ENCODE measurements around the gene TMEM250. TPM values are rescaled to one million over a fixed set of nuclear protein-coding genes. Genes with fewer than 3 reads are reported as not detected.

The TMEM250 gene
- total and polyA plus RNA-seq, 2 donors from 2014 or later: 22.2 to 33.1 TPM

GRCh38 chr9:136120438-136120844 is 1.8 kb upstream of the TMEM250 start:
- FAIRE-seq: no peak
- no peaks in the 10 kb centered on the region for H3K27me3 ChIP-seq (ENCODE audit: control insufficient read depth, insufficient read depth, low read length)
- TF ChIP-seq CTCF (IDR thresholded peaks at IDR 0.05; ENCODE audit: borderline replicate concordance, extremely low read depth, insufficient read depth): no peak
- DNase-seq: no peak
- H3K36me3 ChIP-seq (ENCODE audit: control insufficient read depth in 2 of 3, insufficient read depth in 3 of 3, low read length in 3 of 3): no peaks in the 10 kb centered on the region
- no peak overlapping the region for H3K4me3 ChIP-seq (ENCODE audit: low read length in 3 of 3)
- no peaks in the 10 kb centered on the region for H3K9me3 ChIP-seq (ENCODE audit: control insufficient read depth in 2 of 3, insufficient read depth in 1 of 3, low read length in 3 of 3)
- no peak overlapping the region for H3K27ac ChIP-seq (ENCODE audit: low read depth in 2 of 2, low read length in 2 of 2)
- intact Hi-C loops (cut with DNase I): loop anchor here (5.0 kb wide), 1 partner anchor 153 kb away; no protein-coding TSS in a partner anchor
- H3K4me1 ChIP-seq (ENCODE audit: control insufficient read depth in 2 of 3, insufficient read depth in 2 of 3, low read depth in 1 of 3, low read length in 3 of 3): peaks cover 0 to 19% (median 0%) of the 10 kb centered on the region in 3 donors
- H3K9ac ChIP-seq (ENCODE audit: low read length in 3 of 3): no peak overlapping the region

GRCh38 chr9:136119883-136120393 is 1.3 kb upstream of the TMEM250 start:
- Histone ChIP-seq H3K4me3 (ENCODE audit: low read length in 3 of 3) (peak overlapping the region in 1 of 3 donors; percentile 67), H3K27ac (ENCODE audit: low read depth in 2 of 2, low read length in 2 of 2) (peak overlapping the region in 1 of 2 donors; percentile 93), H3K9ac (ENCODE audit: low read length in 3 of 3) (peak overlapping the region in 1 of 3 donors; percentile 56), H3K36me3 (ENCODE audit: control insufficient read depth in 2 of 3, insufficient read depth in 3 of 3, low read length in 3 of 3) (no peaks in the 10 kb centered on the region), H3K27me3 (ENCODE audit: control insufficient read depth, insufficient read depth, low read length) (no peaks in the 10 kb centered on the region), H3K4me1 (ENCODE audit: control insufficient read depth in 2 of 3, insufficient read depth in 2 of 3, low read depth in 1 of 3, low read length in 3 of 3) (peaks cover 0 to 19% (median 0%) of the 10 kb centered on the region in 3 donors), H3K9me3 (ENCODE audit: control insufficient read depth in 2 of 3, insufficient read depth in 1 of 3, low read length in 3 of 3) (no peaks in the 10 kb centered on the region)
- intact Hi-C loops (cut with DNase I): loop anchor here (5.0 kb wide), 1 partner anchor 153 kb away; no protein-coding TSS in a partner anchor
- no peak for FAIRE-seq
- TF ChIP-seq CTCF (IDR thresholded peaks at IDR 0.05; ENCODE audit: borderline replicate concordance, extremely low read depth, insufficient read depth): no peak
- no peak for DNase-seq

GRCh38 chr9:136119061-136119882 is 597 bp upstream of the TMEM250 start:
- Histone ChIP-seq H3K4me3 (ENCODE audit: low read length in 3 of 3) (peak overlapping the region; percentile 44 to 67 (median 58)), H3K4me1 (ENCODE audit: control insufficient read depth in 2 of 3, insufficient read depth in 2 of 3, low read depth in 1 of 3, low read length in 3 of 3) (peaks cover 0 to 19% (median 0%) of the 10 kb centered on the region in 3 donors), H3K36me3 (ENCODE audit: control insufficient read depth in 2 of 3, insufficient read depth in 3 of 3, low read length in 3 of 3) (no peaks in the 10 kb centered on the region), H3K9ac (ENCODE audit: low read length in 3 of 3) (peak overlapping the region in 2 of 3 donors; percentile 56 to 79), H3K27me3 (ENCODE audit: control insufficient read depth, insufficient read depth, low read length) (no peaks in the 10 kb centered on the region), H3K27ac (ENCODE audit: low read depth in 2 of 2, low read length in 2 of 2) (peak overlapping the region; percentile 92 to 93), H3K9me3 (ENCODE audit: control insufficient read depth in 2 of 3, insufficient read depth in 1 of 3, low read length in 3 of 3) (no peaks in the 10 kb centered on the region)
- DNase-seq: peak in 4 of 5 donors; percentile 67 to 86 (median 76)
- TF ChIP-seq CTCF (IDR thresholded peaks at IDR 0.05; ENCODE audit: borderline replicate concordance, extremely low read depth, insufficient read depth): no peak
- FAIRE-seq: no peak
- intact Hi-C loops (cut with DNase I): no loop called here
